Stimulated activated CD4-positive, alpha-beta T cell treated with anti-CD3 and anti-CD28 coated beads, Interleukin-1b, Interleukin-23, amount 100 ng/mL, for 48 hours (primary cell): ENCODE measurements around the gene PDGFA.

Experiments used
- DNase-seq: peaks from one replicate; pipeline ENCODE4 v3.0.0-alpha.2; 2020

PDGFA gene

GRCh38 chr7:515628-516027, 4.0 kb downstream of the PDGFA start:
- no peak for DNase-seq

DNA sequence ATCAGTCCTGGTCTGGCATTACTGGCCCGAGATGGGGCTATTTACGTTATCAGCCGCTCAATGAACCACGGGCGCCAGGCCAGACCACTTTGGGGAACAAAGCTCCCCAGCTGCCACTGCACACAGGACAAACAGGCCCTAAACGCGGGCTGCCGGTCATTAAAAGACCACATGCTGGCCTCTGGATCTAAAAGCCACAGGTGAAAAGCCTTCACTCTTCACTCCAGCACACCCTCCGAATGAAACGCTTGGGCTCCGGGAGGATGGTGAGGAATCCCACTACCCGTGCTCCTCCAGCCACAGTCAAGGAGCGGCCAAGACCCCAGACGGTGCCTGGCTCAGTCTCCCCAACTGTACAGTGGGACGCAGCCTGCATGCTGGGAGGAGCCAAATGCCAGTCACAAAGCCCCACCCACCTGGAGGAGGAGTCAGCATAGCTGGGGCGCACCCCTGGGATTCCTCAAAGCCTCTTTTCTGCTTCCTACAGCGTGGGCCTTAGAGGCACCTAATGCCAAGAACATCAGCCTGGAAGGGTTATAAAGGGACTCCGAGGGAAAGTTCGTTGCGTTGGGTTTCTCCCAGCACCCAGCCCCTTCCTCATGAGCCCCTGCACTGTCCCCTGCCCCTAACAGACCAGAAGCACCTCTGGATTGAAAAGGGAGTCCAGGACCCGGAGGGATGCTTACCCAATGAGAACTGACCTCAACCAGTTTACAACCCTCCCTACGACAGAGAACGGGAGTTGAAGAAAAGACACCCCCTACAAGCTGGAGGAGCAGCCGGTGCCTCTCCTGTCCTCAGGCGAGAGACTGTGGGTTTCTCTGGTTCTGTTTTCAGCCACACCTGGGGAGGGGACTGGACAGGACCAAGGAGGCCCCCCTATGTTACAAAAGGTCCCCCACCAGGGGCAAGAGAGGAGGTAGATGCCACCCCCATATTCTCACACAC, 4.7 kb downstream of the PDGFA start:
- no peak for DNase-seq

DNA sequence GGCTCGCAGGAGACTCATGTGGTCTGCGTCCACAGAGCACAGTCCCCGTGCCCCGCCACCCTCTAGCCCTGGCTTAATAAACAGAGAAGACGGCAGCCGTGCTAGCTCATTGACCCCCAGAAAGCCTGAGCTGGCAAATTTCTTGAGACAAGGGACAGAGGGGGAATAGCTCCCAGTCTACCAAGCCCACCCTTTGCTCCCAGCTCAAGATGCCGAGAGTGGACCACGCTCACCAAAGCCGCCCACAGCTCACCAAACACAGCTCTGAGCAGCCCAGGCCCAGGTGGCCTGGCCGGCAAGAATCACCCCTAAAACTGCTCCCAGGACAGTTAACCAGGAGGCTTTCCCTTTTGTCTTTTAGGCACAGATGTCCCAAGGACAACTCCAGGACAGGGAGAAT, 5.4 kb downstream of the PDGFA start:
- DNase-seq = no peak

- DNase-seq = no peak
Measured at GRCh38 chr7:513521-514166, 6.0 kb downstream of the PDGFA start.

DNA sequence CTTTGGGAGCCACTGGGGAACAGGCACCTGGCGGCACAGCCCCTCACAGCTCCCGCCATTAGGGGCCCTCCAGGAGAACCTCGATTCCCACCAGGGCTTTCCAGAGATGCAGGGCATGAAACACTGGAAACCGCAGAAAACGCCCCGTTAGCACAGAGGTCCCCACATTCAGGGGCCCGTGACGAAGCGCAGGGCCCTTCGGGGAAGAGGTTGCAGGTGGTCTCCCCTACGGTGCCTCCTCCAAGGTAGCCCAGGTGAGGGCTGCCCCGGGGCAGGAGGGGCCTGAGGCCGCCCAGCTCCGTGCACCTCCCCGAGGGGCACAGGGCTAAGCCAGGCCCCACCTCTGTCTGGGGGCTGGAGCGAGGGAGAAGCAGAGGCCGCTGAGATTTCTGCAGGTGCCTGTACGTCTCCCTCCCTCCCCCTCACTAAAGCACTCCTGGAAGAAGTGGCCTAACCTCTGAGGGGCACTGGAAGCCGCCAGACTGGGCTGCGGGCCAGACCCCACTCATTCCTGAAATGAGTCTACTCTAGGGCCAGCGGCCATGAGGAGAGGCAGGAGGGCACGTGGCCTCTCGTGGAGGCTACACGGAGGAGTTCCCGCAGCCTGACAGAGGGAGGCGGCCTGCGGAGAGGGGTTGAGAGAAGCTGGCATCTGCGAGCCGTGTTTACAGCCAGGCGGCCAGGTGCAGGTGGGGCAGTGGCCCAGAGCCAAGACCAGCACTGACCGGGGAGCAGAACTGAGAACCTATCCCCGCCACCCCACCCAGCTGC, 6.9 kb downstream of the PDGFA start:
- no peak for DNase-seq

DNA sequence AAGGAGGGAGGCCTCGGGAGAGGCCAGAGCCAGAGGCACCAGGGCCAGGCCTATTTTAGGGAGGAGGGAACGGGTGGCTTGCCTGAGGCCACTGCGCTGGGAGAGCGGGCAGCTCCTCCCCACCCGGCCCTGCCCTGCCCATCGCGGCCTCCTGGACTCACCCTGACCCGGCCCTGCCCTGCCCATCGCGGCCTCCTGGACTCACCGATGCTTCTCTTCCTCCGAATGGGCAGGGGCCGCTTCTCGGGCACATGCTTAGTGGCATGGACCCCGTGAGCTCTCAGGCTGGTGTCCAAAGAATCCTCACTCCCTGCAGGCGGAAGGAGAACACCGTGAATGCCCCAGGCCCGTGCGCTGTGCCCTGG, 7.5 kb downstream of the PDGFA start:
- DNase-seq = no peak

GRCh38 chr7:511476-512145, 8.0 kb downstream of the PDGFA start:
- DNase-seq = no peak

- DNase-seq = no peak
Measured at GRCh38 chr7:510782-511281, 8.8 kb downstream of the PDGFA start.

- no peak for DNase-seq
Measured at GRCh38 chr7:510131-510481, 9.5 kb downstream of the PDGFA start.

DNA sequence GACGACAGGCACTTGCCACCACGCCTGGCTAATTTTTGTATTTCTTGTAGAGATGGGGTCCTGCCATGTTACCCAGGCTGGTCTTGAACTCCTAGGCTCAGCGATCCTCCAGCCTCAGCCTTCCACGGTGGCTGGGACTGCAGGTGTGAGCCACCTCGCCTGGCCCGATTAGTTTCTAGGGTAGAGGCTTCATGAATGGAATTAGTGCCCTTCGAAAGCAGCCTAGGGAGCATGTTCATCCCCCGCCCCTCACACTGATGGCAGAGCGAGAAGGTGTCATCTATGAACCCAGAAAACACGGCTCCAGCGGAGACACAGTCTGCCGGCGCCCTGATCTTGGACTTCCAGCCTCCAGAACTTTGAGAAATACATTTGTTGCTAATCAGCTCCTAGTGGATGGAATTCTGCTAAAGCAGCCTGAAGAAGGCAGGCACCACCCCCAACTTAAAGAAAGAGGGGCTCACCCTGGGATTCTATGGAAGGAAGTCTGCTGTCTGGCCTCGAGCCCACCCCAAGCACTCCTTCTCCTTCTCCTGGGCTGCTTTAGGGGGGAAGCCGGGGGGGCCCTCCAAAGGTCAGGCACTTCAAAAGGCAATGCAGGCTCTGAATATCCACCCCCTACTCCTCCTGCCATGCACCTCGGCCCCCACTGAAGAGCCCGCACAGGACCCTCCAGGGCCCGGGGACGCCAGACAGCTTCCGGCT, 10.1 kb downstream of the PDGFA start:
- DNase-seq = no peak

GRCh38 chr7:508461-509170, 11.0 kb downstream of the PDGFA start:
- no peak for DNase-seq

DNA sequence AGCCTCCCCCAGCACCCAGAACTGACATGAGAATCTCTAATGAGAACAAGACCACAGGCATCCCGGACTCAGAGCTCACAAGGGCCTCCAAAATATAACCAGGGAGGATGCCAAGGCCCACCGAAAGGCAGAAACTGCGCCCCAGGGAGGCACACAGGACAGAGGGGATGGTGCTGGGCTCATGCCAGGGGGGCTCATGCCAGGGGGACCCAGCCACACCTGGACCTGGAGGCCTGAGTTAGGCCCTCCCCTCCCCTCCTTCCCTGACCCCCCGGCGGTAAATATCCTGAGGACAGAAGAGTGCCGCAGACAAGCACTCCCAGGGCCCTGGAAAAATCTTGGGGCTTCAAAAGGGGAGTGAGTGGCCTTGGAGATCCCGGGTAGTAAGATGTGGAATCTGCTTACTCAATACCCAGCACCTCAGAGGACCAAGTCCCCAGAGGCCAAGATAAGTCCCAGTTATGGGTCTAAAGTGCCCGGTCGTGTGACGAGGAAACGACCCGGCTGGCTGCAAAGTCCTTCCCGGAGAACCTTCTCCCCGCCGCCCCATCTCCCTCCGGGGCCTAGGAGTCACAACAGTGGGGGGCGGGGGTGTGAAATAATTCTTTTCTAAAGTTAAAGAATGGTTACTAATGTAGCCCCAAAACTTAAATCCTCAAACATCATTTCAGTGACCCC, 11.9 kb downstream of the PDGFA start:
- no peak for DNase-seq

DNA sequence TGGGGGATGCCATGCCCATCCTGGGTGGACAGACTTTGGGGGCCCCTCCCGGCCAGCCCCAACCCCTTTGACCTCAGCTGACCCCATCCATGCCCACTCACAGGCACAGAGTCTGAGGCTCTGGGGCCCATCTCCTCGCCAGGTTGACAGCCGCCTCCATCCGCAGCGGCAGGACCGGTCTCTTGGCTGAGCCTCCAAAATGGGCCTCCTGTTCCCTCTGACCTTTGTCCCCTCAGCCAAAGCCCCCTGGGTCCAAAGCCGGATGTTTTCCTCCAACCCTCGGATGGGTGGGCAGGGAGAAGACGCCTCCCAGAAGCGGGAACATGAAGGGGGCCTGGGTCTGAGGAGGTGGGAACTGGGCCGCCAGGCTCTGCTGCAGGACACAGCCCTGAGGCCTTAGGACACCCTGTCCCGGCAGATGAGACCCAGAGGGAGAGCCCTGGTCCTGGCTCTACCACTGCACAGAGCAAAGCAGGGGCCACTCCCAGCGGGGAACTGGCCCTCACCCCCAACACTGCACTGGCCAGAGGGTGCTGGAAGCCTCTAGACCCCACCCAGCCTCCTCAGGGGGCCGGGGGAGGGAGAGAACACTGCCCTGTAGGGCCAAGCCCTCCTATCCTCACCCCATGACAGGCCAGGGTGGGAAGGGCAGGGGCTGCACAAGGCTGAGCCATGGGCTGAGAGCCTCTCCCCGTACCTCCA, 12.6 kb downstream of the PDGFA start:
- DNase-seq = no peak

DNA sequence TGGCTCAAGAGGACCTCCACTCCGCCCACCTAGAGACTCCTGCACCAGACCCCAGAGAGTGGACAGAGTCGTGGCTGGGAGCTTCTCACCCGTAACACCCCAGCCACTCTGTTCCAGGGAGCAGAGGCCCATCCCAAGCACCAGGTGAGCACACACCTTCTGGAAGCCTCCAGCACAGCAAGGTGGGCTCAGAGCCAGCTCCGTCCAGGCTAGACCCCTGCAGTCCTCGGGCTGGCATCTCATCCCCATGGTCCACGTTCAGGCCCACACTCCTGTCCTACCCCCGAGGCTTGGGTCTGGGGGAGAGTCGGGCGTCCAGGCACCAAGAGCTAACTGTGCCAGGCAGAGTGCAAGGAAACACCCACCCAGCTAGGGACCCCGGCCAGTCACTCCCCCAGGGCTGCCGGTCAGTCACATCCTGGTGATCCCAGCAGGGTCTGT, 13.2 kb downstream of the PDGFA start:
- no peak for DNase-seq

DNA sequence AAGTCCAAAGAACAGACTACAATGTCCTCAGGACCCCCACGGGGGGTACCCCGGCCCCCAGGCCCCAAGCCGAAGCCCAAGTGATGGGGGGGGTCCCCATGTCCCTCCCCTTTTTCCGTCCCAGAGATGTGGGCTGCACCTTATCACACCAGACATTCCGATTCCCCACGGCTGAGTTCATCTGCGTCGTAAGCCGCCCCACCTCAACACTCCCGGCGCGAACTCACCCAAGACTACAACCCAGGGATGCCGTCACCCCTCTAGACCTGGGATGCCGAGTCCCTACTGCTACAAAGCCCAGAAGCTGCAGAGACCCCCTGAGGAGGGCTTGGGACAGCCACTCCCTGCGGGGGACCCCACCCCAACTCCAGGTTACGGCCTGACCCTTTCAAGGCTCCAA, 14.5 kb downstream of the PDGFA start:
- no peak for DNase-seq

GRCh38 chr7:504221-505111, 15.2 kb downstream of the PDGFA start:
- no peak for DNase-seq

DNA sequence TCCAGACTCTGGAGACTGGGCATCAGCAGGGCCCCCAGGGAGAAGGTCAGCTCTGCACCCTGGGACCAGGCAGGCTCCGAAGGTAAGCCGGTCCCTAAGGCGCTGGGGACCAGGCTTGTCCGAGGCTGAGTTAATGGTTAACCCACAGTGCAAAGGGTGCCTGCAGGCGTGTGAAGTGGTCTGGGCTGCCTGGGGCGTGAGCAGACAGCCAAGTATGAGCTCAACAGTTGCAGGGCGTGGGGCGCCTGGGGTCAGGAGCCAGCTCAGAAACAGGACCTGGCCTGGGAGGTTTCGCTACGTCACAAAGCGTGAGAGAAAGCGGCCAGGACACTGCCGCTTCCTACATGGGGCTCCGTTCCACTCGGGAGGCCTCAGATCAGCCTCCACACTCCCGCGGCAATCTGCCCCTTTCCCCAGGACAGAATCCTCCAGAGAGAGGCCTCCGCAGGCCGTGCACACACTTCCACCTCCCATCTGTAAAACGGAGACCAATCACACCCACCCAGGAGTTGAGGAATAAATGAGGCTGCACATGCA, 16.0 kb downstream of the PDGFA start:
- no peak for DNase-seq

DNA sequence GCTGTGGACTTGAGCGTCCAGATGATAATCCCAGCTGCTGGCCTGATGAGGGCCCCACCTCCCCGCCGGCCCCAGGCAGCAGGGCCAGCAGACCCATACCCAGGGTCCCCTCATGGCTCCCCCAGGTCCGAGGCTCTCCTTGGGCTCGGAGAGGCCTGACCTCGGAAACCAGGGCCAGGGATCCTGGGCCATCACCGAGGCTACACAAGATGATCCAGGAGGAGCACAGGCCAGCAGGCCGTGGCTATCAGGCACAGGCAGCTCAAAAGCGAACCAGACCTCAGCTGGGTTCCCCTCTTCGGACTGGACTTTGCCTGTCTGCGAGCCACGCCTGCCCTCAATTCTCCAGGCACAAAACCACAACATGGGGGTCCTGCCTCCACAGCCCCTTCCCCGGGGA, 17.4 kb downstream of the PDGFA start:
- no peak for DNase-seq

DNA sequence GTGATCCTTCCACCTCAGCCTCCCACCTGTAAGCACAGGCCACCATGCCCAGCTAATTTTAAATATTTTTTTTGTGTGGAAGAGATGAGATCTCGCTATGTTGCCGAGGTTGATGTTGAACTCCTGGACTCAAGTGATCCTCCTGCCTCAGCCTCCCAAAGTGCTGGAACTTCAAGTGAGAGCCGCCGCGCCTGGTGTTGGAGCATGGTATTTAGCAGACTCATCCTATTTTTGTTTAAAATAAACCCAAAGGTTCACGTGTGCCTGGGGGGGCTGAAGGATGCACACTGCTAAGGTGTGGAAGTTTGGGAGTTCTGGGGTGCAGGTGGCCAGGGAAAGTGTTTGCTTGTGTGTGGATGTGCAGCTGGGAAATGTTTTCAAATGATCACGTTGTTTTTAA, 18.1 kb downstream of the PDGFA start:
- DNase-seq = no peak
